ENCODE results near the gene TRAPPC8. TPM values are rescaled to one million over a fixed set of nuclear protein-coding genes. Genes with fewer than 3 reads are reported as not detected.
"Not testable (repeated sequence)": the region's sequence is repeated elsewhere in the genome, so short reads cannot be mapped to it uniquely, and the experiment has no call there.

TRAPPC8 gene
- total RNA-seq (2014; rRNA removed), result 27.7 and 29.4 TPM in 2 replicates
- 7.3 TPM for polyA plus RNA-seq (2012)

GRCh38 chr18:31942999-31943877 is at the start of gene TRAPPC8:
Gene TRAPPC8, minus strand, starts transcription at chr18:31943128. Its CDS starts 364 bp downstream, at chr18:31942764.
- peak; percentile 98 for DNase-seq (ENCODE audit: low read depth)

GRCh38 chr18:31990823-31991222 is 47.9 kb upstream of the TRAPPC8 start:
- no peak for DNase-seq (ENCODE audit: low read depth)

- DNase-seq (ENCODE audit: low read depth), result no peak
Measured at GRCh38 chr18:31983976-31984375, 41.0 kb upstream of the TRAPPC8 start.

- DNase-seq (ENCODE audit: low read depth), result no peak
Measured at GRCh38 chr18:31983020-31983419, 40.1 kb upstream of the TRAPPC8 start.

GRCh38 chr18:31980863-31981262 is 37.9 kb upstream of the TRAPPC8 start:
- DNase-seq (ENCODE audit: low read depth), result no peak

GRCh38 chr18:31979714-31980113 is 36.8 kb upstream of the TRAPPC8 start:
- no peak for DNase-seq (ENCODE audit: low read depth)

- no peak for DNase-seq (ENCODE audit: low read depth)
Measured at GRCh38 chr18:31978616-31979015, 35.7 kb upstream of the TRAPPC8 start.

- peak; percentile 51 for DNase-seq (ENCODE audit: low read depth)
Measured at GRCh38 chr18:31977270-31977872, 34.4 kb upstream of the TRAPPC8 start.

GRCh38 chr18:31976242-31976641 is 33.3 kb upstream of the TRAPPC8 start:
- DNase-seq (ENCODE audit: low read depth), result no peak

- DNase-seq (ENCODE audit: low read depth), result no peak
Measured at GRCh38 chr18:31973929-31974546, 31.1 kb upstream of the TRAPPC8 start.

- no peak for DNase-seq (ENCODE audit: low read depth)
Measured at GRCh38 chr18:31970617-31971016, 27.7 kb upstream of the TRAPPC8 start.

GRCh38 chr18:31965316-31965970 is 22.5 kb upstream of the TRAPPC8 start:
- no peak for DNase-seq (ENCODE audit: low read depth)

GRCh38 chr18:31957728-31958127 is 14.8 kb upstream of the TRAPPC8 start:
- DNase-seq (ENCODE audit: low read depth), result no peak

- peak; percentile 8 for DNase-seq (ENCODE audit: low read depth)
Measured at GRCh38 chr18:31954349-31954748, 11.4 kb upstream of the TRAPPC8 start.

GRCh38 chr18:31953699-31954098 is 10.8 kb upstream of the TRAPPC8 start:
- DNase-seq (ENCODE audit: low read depth), result not testable (repeated sequence)

GRCh38 chr18:31952223-31952622 is 9.3 kb upstream of the TRAPPC8 start:
- DNase-seq (ENCODE audit: low read depth), result no peak

- DNase-seq (ENCODE audit: low read depth), result no peak
Measured at GRCh38 chr18:31950583-31950982, 7.7 kb upstream of the TRAPPC8 start.

- DNase-seq (ENCODE audit: low read depth), result not testable (repeated sequence)
Measured at GRCh38 chr18:31948349-31948748, 5.4 kb upstream of the TRAPPC8 start.

- DNase-seq (ENCODE audit: low read depth), result no peak
Measured at GRCh38 chr18:31946305-31947046, 3.5 kb upstream of the TRAPPC8 start.

- no peak for DNase-seq (ENCODE audit: low read depth)
Measured at GRCh38 chr18:31943878-31944816, 1.2 kb upstream of the TRAPPC8 start.
